Neural progenitor cell (in vitro differentiated cells): ENCODE results near the gene RDX.

Experiments used
- CTCF ChIP-seq: fragments of 200-600 bp; sonication (generic); IDR thresholded peaks from 2 replicates; pipeline ENCODE4 v1.5.1; 2017; ENCODE audit warnings: antibody characterized with exemption, mild to moderate bottlenecking
- EZH2 ChIP-seq: fragments of 200-600 bp; sonication (generic); IDR thresholded peaks from 2 replicates; pipeline ENCODE4 v1.6.1; 2017; ENCODE audit warnings: antibody characterized with exemption, mild to moderate bottlenecking, moderate library complexity

- TF ChIP-seq CTCF (no peak), EZH2 (no peak)
Observed at GRCh38 chr11:110165039-110165925, 131.1 kb downstream of the RDX start.
